ENCODE data around the gene KCNG2.

DNA sequence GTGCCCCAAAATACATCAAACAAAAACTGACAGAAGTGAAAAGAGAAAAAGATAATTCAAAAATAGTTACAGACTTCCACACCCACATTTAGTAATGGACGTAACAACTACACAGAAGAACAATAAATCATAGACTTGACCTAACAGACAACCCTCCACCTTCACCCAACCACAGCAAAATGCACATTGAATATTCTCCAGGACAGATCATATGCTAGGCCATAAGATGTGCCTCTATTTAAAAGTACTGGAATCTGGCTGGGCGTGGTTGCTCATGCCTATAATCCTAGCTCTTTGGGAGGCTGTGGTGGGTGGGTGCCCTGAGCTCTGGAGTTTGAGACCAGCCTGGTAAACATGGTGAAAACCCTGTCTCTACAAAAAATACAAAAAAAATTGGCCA lies 133.7 kb downstream of the KCNG2 start:
- TF ChIP-seq CTCF (CRISPR knock-in tag; IDR thresholded peaks at IDR 0.05) (no peak), RFX3 (CRISPR knock-in tag; IDR thresholded peaks at IDR 0.05) (no peak)

All from HepG2 (cell line).